GM23248 (cell line): ENCODE results near the gene NCR2.

ENCODE experiments used
- EZH2 ChIP-seq: fragments of 200-600 bp; sonication (generic); IDR thresholded peaks from 2 replicates; pipeline ENCODE4 v1.6.1; 2018; ENCODE audit warnings: antibody characterized with exemption, mild to moderate bottlenecking; ENCODE audit not compliant: insufficient read depth, poor library complexity, severe bottlenecking
- EZH2phosphoT487 ChIP-seq: fragments of 200-600 bp; sonication (generic); IDR thresholded peaks from 2 replicates; pipeline ENCODE4 v1.6.1; 2018; ENCODE audit warnings: antibody characterized with exemption, moderate library complexity, mild to moderate bottlenecking, low read depth; ENCODE audit not compliant: insufficient read depth

DNA sequence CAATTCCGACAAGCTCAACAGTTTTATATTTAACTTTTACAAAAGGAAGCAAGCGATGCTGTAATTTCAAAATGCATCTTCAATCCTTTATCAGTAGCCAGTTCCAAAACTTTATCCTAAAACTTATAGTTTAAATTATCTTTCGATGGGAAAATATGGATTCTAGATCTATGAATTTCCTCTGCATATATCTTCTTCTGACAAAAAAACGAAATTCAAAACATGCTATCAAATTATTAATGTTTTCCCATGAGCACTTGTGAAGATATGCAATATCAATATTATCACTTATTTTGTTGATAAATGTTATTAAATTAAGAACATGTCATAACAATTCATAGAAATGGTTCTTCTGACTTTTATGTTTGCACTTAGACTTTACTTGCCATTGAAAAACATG is 2.3 kb downstream of the NCR2 start:
- TF ChIP-seq EZH2 (no peak), EZH2phosphoT487 (no peak)
